Ovary (tissue), 3 donors: Measurements from ENCODE around the gene MOGAT2.

Experiments used
- EP300 ChIP-seq: sonication (generic); formaldehyde crosslinking; IDR thresholded peaks from one replicate; pipeline ENCODE4 v1.6.1; 2017; ENCODE audit warnings: antibody characterized with exemption
- POLR2A ChIP-seq: fragments of 450-650 bp; IDR thresholded peaks from one replicate; pipeline ENCODE4 v1.6.1; 2017; ENCODE audit warnings: antibody characterized with exemption, mild to moderate bottlenecking, moderate library complexity
- TF ChIP-seq, protein P1 (sequence below), 3 donors: fragments of 450-650 bp in 2 of 3; fragments of 200-600 bp in 1 of 3; IDR thresholded peaks; one replicate each; pipeline versions ENCODE4 v1.5.1 to v1.8.0; 2016 to 2022; ENCODE audit warnings: antibody characterized with exemption in 3 of 3, mild to moderate bottlenecking in 1 of 3
- donor health status: DM: no; HTN: no; CAD: no.

GRCh38 chr11:75733431-75734107 lies 15.9 kb downstream of the MOGAT2 start:
- TF ChIP-seq, protein P1, sequence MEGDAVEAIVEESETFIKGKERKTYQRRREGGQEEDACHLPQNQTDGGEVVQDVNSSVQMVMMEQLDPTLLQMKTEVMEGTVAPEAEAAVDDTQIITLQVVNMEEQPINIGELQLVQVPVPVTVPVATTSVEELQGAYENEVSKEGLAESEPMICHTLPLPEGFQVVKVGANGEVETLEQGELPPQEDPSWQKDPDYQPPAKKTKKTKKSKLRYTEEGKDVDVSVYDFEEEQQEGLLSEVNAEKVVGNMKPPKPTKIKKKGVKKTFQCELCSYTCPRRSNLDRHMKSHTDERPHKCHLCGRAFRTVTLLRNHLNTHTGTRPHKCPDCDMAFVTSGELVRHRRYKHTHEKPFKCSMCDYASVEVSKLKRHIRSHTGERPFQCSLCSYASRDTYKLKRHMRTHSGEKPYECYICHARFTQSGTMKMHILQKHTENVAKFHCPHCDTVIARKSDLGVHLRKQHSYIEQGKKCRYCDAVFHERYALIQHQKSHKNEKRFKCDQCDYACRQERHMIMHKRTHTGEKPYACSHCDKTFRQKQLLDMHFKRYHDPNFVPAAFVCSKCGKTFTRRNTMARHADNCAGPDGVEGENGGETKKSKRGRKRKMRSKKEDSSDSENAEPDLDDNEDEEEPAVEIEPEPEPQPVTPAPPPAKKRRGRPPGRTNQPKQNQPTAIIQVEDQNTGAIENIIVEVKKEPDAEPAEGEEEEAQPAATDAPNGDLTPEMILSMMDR (IDR thresholded peaks at IDR 0.05), result no peak
- TF ChIP-seq POLR2A (no peak), EP300 (no peak)
